A549 treated with GW870086 at 1 μM for 4 hours (cell line): ENCODE results near the gene SLC7A4. TPM values are rescaled to one million over a fixed set of nuclear protein-coding genes. Genes with fewer than 3 reads are reported as not detected.

Experiments used
- total RNA-seq: library from RNA; stranded (reverse); fragments of 200-300 nt; extraction: Qiagen RNA extraction; gene quantifications from 5 replicates; pipeline ENCODE4 v1.2.3, GENCODE V29; 2022; ENCODE audit warnings: low read depth

The SLC7A4 gene, protein sequence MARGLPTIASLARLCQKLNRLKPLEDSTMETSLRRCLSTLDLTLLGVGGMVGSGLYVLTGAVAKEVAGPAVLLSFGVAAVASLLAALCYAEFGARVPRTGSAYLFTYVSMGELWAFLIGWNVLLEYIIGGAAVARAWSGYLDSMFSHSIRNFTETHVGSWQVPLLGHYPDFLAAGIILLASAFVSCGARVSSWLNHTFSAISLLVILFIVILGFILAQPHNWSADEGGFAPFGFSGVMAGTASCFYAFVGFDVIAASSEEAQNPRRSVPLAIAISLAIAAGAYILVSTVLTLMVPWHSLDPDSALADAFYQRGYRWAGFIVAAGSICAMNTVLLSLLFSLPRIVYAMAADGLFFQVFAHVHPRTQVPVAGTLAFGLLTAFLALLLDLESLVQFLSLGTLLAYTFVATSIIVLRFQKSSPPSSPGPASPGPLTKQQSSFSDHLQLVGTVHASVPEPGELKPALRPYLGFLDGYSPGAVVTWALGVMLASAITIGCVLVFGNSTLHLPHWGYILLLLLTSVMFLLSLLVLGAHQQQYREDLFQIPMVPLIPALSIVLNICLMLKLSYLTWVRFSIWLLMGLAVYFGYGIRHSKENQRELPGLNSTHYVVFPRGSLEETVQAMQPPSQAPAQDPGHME
- total RNA-seq, result not detected in 5 replicates

DNA sequence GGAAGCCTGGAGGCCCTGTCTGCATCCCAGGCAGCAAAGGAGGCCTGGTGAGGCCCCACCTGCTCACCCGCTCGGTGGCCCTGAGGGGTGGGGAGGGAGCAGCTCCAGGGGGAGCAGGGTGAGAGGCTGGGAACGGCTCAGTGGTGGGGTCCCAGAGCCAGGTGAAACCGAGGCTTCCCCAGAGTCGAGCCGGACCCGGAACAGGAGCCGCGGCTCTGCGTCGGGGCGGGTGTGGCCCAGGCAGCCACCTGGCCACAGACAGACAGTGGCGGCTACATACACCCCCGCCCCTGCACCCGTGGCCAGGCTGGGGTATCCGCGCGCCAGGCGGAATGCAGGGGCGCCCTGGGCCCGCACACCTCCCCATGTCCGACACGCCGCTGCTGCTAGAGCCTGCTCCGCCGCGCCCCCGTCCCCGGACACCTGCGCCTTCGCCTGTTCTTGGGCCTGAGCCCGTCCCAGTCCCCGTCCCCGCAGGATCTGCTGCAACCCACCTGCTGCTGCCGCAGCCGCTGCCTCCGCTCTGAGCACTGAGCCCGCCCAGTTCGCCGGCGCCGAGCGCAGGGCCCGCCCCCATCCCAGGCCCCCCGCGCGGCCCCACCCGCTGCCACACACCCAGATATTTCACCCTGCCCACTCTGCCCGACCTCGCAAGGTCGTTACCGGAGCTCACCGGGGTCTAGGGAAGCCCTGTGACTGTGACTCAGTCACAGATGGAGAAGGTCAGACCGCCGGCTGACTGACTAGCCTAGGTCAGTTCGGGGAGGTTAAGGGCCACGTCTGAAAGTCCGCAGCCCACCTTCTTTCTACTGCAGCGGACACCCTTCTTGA lies at the start of gene SLC7A4:
SLC7A4 (minus strand) TSS at position 525 of the 831 bp plus-strand sequence. CDS start 749 bp downstream, outside the sequence.

DNA sequence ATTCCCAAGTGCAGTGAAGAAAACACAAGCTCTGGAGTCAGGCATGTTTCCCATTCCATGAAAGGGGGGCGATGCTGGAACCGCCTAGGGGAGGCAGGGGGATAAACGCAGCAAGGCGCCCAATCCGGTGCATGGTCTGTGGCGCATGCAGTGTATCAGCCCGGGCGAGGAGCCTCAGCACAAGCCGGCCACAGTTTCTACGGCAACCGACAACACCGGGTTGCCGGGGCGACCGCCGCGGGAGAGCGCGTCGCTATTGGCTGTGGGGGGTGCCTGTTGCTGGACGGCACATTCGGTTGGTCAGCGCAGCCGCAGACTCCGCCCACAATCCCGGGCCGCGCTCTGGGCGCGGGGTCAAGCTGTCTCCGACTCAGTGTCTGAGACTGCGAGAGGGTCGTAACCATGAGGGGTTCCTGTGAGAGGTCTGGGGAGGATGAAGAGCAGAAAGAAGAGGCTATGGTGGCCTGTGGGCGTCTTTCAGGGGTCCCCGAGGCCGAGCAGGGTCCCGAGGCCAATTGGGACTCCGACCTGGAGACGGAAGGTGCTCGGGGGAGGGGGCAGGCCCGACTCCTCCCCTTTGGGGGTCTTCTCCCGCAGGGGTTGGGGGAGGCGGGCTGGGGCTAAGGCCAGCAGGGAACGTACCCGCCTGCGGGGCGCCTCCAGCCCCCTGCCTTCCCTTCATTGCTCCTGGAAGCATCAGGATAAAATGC lies 13.4 kb upstream of the SLC7A4 start, which contains the start of gene LRRC74B:
LRRC74B (plus strand) TSS at position 362 of the 710 bp plus-strand sequence; CDS start at position 403, 41 bp downstream.

DNA sequence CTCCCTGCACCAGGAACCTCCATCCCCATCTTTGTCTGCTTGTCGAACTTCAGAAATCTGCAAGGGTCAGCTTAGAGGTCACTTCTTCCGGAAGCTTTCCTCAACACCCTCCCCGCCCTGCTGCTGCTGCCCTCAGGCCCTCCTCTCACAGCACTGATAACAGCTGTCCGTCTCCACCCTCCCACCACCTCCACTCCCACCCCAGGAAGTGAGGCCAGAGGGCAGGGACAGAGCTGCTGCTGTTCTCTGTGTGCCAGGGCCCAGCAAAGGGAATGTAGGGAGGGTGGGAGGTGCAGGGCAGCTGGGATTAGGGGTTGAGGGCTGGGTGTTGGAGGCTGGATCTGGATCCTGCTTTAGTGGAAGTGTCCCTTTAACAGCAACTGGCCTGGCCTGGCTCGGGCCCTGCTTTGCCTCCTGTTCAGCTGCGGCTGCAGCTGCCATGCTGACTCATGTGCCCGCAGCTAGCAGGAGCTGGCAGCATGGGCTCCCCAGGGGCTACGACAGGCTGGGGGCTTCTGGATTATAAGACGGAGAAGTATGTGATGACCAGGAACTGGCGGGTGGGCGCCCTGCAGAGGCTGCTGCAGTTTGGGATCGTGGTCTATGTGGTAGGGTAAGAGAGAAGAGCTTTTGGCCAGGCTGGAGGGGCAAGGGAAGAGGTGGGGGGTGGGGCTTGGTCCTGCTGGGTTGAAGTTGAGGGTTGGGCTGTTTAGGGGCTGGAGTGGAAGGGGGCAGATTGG lies 17.5 kb downstream of the SLC7A4 start, which contains the start of gene P2RX6:
P2RX6 (plus strand) TSS at position 440 of the 740 bp plus-strand sequence; CDS start at position 450, 10 bp downstream.

DNA sequence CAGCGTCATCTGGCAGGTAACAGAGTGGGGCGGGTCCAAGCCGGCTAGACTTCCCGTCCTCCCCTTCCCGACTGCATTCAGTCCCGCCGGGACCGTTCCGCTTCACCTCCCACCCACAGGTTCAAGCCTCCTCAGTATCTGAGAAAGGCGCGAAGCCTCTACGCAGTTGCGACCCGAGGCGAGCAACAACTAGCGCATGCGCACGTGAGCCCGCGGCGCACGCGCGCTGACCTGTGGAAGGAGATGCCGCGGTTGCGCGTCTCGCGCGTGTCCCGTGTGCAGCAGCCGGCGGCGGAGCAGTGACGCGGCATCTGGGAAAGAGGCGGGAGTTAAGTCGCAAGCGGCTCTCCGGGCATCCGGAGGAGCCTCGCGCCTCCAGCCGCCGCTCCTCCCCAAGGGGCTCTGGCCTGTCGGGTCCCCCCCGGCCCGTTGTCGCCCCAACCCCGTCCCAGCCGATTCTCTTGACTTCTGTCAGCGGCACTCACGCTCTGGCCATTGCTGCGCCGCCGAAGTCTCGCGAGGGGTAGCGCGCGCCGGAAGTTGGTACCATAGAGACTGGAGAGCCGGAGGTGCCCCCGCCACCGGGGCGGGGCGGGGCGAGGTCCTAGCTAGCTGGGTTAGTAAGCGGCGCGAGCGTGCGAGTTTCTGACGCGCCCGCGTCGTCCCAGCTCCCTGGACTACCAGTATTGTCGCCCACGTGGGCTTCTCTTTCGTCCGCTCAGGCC lies 30.6 kb downstream of the SLC7A4 start, which contains the start of gene THAP7:
THAP7 (minus strand) TSS at position 518 of the 725 bp plus-strand sequence; CDS start at position 311, 207 bp downstream.

DNA sequence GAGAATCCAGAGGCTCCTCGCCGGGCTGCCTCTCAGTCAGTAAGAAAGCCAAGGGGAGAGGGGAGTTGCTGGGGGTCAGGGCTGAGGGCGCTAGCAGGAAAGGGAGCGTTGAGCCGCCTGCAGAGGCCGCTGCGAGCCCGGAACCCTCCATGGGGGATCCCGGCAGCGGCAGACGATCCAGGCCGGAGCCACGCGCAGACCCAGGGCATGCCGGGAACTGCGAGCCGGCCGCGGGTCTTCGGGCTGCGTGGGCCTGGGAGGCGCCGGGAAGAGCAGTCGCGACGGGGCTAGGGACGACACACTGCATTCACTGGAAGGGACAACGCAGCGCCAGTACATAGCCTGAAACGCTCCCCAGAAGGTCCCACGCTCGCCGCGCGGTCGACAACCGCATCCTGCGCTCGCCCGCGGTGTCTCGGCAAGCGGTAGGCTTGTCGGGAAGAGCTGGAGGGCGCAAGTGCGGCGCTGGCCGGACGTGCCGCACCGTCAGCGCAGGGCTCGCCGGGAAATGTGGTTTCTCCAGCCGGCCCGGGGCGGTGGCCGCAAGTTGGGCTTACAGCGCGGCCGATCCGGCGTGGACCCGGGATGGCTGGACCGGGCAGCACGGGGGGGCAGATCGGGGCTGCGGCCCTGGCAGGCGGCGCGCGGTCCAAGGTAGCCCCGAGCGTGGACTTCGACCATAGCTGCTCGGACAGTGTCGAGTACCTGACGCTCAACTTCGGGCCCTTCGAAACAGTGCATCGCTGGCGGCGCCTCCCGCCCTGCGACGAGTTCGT lies 50.4 kb downstream of the SLC7A4 start, which contains the start of gene LZTR1:
LZTR1 (plus strand) TSS at position 511 of the 776 bp plus-strand sequence; CDS start at position 586, 75 bp downstream.

Other genes starting within 250 kb of the SLC7A4 start
- 17.7 to 21.8 TPM (median 18.8 TPM) in 5 replicates for gene PI4KA, start 173.8 kb downstream of the SLC7A4 start, total RNA-seq
- 11.0 to 19.2 TPM (median 17.4 TPM) in 5 replicates for gene SNAP29, start 173.6 kb downstream of the SLC7A4 start, total RNA-seq
- 21.3 to 24.7 TPM (median 23.4 TPM) in 5 replicates for gene CRKL, start 115.2 kb downstream of the SLC7A4 start, total RNA-seq
- gene AIFM3, start 65.3 kb downstream of the SLC7A4 start, total RNA-seq, result 1.5 to 3.4 TPM (median 2.8 TPM) in 5 replicates
- 12.2 to 19.1 TPM (median 17.6 TPM) in 5 replicates for gene LZTR1, start 50.3 kb downstream of the SLC7A4 start, total RNA-seq
- 13.8 to 23.8 TPM (median 22.9 TPM) in 5 replicates for gene THAP7, start 30.4 kb downstream of the SLC7A4 start, total RNA-seq
- 0.58 to 1.2 TPM (median 0.79 TPM) in 5 replicates for gene P2RX6, start 17.4 kb downstream of the SLC7A4 start, total RNA-seq
- gene LRRC74B, start 13.4 kb upstream of the SLC7A4 start, total RNA-seq, result not detected in 5 replicates